Activated CD4-positive, alpha-beta T cell treated with anti-CD3 and anti-CD28 coated beads, Interleukin-2, amount 50 U/mL, for 16 hours (primary cell): ENCODE measurements around the gene PSMD8.
"Not testable (repeated sequence)": the region's sequence is repeated elsewhere in the genome, so short reads cannot be mapped to it uniquely, and the experiment has no call there.

ENCODE experiments used
- DNase-seq: peaks from one replicate; pipeline ENCODE4 v3.0.0-alpha.2; 2020

The PSMD8 gene

GRCh38 chr19:38387550-38388348 lies 13.4 kb downstream of the PSMD8 start, which contains the start of gene GGN:
Gene GGN, minus strand, starts transcription at chr19:38388034. Its CDS starts 773 bp downstream, at chr19:38387261.
- DNase-seq, result peak; percentile 83

DNA sequence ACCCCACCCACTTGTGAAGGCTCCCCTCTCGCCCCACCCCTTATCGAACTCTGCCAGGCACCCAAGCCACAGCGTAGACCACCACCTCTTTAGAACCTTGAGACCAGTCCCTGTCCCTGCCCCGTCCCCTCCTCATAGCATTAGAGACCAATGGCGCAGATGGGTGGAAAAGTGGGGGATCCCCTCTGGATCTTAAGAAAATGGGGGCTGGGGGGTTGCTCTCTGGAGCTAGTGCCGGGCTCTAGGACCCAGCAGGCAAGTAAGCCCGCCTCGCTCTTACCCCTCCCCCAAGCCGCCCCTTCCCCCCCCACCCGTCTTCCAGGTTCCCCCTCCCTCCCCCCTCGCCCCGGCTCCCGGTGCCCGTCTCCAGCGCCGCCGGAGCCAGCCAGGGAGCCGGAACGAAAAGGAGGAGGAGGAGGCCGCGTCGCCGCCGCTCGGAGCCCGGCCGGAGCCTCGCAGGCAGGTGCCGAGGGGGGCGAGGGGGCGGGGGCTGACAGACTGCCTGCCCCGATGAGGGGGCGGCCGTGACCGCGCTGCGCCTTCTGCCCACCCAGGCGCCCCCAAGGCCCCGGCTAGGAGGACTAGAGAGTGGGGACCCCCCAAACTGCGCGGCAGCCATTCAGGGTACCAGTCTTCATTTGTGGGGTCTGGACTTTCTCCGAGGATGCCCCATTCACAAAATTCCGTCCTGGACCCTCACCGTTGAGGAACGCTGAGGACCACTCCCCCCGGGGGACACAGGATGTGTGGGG lies 14.2 kb downstream of the PSMD8 start, which contains the start of gene SPRED3:
Gene SPRED3 (plus strand): TSS at position 349 of the 752 bp plus-strand sequence. CDS start 1,606 bp downstream, outside the sequence.
- no peak for DNase-seq

DNA sequence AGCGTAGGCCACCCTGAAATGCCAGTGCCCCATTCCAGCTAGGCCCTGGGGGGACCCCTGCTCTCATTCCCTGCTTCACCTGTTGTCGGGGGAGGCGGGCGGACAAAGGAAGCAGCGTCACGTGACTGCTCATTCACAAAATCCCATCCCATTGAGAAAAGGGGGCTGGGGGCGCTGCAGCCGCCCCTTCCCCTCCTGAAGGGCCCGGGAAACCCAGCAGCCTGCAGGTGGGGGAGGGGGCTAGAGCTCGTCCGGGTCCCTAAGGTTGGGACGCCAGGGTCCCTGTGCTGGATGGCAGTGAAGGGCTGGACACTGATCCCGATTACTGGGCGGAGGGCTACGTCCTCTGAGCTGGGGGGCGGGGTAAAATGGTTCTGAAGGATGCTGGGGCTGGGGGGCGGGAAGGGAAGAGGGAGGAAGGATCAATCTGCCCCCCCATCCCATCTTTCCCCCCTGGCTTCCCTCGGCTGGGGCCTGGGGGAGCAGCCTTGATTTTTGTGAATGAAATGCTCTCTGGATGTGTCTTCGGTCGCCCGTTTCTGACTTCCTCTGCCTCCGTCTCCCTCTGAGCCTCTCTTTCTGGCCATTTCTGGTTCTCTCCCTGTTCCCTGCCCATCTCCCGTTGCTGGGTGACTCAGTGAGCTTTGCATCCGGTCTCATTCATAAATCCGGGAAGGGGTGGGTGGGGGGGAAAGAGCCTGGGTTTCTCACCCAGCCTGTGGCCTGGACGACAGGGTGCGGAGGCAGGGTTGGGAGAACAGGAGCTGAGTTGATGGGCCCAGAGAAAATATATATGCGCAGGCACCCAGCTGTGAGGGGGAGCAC lies 14.9 kb downstream of the PSMD8 start:
- no peak for DNase-seq

GRCh38 chr19:38389957-38390924 lies 15.9 kb downstream of the PSMD8 start:
- no peak for DNase-seq

- DNase-seq, result no peak
Measured at GRCh38 chr19:38391911-38392464, 17.6 kb downstream of the PSMD8 start.

DNA sequence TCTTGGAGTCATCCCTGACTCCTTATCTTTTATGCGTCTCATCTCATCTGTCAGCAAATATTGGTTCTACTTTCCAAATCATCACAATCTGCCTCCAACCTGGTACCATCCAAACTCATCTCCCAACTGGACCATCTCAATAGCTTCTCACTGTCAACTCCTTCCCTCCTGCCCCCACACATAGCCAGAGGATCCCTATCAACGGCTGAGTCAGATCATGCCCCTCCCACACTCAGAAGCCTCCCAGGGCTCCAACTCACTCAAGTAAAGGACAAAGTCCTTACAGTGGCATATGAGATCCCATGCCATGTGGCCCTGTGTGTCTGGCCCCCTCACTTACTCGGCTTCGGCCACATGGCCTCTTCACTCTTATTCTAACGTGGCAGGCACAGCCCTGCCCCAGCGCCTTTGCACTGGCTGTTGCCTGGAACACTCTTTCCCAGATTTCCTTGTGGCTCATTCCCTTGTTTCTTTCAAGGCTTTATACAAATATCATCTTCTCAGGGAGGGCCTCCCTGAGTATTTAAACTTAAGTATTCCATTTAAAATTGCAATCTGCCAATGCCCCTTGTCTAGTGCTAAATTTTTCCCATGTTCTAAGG lies 18.4 kb downstream of the PSMD8 start:
- no peak for DNase-seq

DNA sequence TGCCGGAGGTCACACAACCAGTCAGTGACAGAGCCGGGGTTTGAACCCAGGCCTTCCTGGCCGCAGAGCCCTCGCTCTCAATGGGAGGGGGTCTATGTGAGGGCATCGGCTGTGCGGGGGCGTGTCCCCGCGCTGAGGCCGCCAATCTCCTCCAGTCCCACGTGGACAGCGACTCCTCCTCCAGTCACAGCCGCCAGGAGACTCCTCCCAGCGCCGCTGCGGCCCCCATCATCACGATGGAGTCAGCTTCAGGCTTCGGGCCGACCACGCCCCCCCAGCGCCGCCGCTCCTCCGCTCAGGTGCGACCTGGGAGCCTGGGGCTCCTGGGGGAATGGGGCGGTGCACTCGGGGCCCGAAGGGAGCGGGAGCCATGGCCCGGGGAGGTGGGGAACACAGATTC lies 20.1 kb downstream of the PSMD8 start:
- peak; percentile 86 for DNase-seq

DNA sequence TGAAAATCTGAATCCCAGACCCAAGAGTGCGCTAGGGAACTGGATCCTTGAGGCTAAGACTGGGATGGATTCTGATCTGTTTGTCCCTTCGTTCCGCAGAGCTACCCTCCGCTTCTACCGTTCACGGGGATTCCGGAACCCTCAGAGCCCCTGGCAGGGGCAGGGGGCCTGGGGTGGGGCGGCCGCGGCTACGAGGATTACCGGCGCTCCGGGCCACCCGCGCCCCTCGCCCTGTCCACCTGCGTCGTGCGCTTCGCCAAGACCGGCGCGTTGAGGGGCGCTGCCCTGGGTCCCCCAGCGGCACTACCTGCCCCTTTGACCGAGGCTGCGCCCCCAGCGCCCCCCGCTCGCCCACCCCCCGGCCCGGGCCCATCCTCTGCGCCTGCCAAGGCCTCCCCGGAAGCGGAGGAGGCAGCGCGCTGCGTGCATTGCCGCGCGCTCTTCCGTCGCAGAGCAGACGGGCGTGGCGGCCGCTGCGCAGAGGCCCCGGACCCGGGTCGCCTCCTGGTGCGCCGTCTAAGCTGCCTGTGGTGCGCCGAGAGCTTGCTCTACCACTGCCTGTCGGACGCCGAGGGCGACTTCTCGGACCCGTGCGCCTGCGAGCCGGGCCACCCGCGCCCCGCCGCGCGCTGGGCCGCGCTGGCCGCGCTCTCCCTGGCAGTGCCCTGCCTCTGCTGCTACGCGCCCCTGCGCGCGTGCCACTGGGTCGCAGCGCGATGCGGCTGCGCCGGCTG lies 21.2 kb downstream of the PSMD8 start:
- DNase-seq, result peak; percentile 56

GRCh38 chr19:38399081-38399480 lies 24.7 kb downstream of the PSMD8 start:
- DNase-seq, result no peak

GRCh38 chr19:38399537-38399936 lies 25.2 kb downstream of the PSMD8 start:
- no peak for DNase-seq

GRCh38 chr19:38400361-38400760 lies 26.0 kb downstream of the PSMD8 start:
- no peak for DNase-seq

GRCh38 chr19:38401148-38401547 lies 26.8 kb downstream of the PSMD8 start:
- DNase-seq, result no peak

DNA sequence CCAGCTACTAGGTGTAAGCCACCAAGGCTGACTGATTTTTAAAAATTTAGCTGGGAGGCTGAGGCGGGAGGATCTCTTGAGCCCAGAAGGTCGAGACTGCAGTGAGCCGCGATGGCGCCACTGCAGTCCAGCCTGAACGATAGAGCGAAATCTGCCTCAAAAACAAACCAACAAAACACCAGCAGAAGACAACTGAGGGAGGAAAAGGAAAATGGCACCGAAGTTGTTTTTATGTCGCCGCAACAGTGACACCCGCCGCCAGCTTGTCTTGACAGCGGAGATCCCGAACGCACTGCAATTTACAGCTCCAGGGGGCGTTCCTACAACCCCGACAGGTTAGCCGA lies 28.2 kb downstream of the PSMD8 start:
- no peak for DNase-seq

DNA sequence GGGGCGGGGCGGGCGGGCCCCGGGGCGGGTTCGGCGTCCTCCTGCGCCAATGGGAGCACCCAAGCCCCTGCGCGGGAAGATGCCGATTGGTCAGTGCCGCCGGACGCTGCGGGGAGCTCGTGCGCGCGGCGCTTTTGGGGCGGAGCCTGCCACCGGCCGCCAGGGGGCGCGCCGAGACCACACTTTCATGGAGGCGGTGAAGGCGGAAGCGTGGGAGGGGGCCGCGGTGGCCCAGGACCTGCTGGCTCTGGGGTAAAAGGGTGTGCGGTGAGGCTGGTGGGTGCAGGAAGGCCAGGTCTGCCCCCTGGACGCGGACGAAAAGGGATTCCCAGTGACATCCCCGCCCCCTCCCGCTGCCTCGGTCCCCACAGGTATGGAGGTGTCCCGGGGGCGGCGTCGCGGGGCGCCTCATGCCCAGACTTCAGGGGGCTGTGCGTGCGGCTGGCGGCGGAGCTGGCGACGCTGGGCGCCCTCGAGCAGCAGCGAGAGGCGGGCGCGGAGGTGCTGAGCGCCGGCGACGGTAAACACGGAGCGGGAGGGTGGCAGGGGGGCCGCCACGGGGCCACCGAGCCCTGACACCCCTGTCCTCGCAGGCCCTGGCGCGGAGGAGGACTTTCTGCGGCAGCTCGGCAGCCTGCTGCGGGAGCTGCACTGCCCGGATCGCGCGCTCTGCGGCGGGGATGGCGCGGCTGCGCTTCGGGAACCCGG lies 28.8 kb downstream of the PSMD8 start, which contains the start of gene FAM98C:
Gene FAM98C (plus strand): TSS at position 127 of the 708 bp plus-strand sequence. CDS start 61 bp downstream, at position 188.
- peak; percentile 98 for DNase-seq

DNA sequence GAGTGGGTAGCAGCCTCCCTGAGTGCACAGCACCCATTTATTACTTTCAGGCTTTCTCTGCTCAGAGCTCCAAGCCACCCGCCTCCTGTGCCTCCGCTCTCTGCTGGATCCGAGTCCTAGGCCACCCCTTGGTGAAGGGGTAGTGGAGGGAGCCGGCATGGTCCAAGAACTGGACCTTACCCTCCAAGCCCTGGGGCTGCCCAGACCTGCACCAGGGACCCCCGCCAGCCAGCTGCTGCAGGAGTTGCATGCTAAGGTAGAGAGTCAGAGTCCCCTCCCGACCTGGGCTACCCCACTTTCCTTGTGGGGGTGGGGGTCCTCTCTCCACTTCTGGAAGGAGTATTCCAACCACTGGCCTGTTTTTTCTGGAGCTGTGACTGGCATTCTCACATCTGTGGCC lies 30.5 kb downstream of the PSMD8 start:
- no peak for DNase-seq

DNA sequence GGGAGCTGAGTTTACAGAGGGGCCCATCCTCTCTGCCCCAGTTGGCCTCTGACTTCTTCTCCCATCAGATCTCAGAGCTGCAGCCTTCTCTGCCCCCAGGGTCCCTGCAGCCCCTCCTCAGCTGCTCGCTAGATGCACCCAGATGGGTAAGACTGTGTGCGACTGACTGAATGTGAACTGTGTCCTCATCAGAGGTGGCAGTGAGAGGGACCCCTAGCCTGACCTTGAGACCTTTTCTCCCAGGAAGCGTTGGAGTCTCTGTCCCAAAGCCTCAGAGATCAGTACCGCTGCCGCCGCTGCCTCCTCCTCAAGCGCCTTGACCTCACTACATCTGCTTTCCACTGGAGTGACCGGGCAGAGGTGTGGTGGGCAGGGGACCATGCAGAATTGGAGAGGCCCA lies 30.9 kb downstream of the PSMD8 start:
- no peak for DNase-seq

- DNase-seq, result no peak
Measured at GRCh38 chr19:38409631-38410133, 35.3 kb downstream of the PSMD8 start.

- not testable (repeated sequence) for DNase-seq
Measured at GRCh38 chr19:38410407-38410806, 36.0 kb downstream of the PSMD8 start.

GRCh38 chr19:38411041-38411712 lies 36.8 kb downstream of the PSMD8 start:
- no peak for DNase-seq
